Epithelial cell of proximal tubule (primary cell): Measurements from ENCODE around the gene LHX1. TPM values are rescaled to one million over a fixed set of nuclear protein-coding genes. Genes with fewer than 3 reads are reported as not detected.

ENCODE experiments used
- DNase-seq: peaks from one replicate; pipeline ENCODE4 v3.0.0-alpha.2; 2011; ENCODE audit warnings: low read depth
- H3K4me3 ChIP-seq: 2 replicates; pipeline ENCODE4 v1.5.1; 2011; ENCODE audit warnings: low read depth, mild to moderate bottlenecking, low read length
- CTCF ChIP-seq: conservative IDR thresholded peaks from 2 replicates; pipeline ENCODE4 v1.5.1; 2012; ENCODE audit warnings: low read depth, mild to moderate bottlenecking, low read length
- total RNA-seq: library from RNA; depleted of rRNA; stranded (reverse); fragments of >200 nt; gene quantifications from 2 replicates; pipeline ENCODE4 v1.2.3, GENCODE V29; 2015

Gene LHX1
- total RNA-seq, 1 donor from 2014 or later = 43.1 TPM

DNA sequence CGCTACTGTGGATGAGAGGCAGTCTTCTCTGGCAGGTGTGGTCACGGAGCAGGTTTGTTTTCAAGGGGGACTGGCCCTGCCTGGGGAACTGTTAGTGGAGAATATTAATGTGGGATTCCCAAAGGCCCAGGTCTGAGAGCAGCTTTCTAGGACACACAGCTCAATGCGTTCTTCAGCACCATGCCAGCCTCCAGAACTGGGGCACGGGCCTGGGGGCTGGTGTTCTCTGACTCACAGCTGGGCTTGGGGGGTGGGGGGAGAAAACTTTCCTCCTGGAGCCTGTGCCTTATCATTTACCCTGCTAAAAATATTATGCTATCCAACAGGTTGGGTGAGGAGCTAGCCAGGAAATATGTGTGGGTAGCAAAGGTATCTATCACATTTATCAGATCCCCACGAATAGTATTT is 13.5 kb upstream of the LHX1 start:
- TF ChIP-seq CTCF = no peak
- DNase-seq = no peak
- no peak overlapping the region for H3K4me3 ChIP-seq

DNA sequence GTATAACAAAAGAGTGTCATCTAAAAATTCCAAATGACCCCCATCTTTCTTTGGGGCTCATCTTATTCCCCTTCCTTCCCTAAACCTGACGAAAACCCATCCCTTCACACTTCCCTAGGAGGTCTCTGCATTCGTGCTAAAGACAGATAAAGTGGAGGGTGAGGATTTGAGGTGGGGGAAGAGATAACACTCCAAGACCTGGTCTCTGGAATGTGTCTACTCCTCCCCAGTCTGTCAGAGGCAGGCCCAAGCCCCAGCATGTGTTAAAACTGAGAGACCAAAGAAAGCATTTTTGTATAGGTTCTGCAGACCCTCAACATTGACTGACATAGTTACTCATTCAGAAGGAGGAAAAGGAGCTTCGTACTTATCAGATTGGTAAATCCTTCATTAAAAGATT is 11.0 kb upstream of the LHX1 start:
- TF ChIP-seq CTCF = no peak
- no peak overlapping the region for H3K4me3 ChIP-seq
- no peak for DNase-seq

DNA sequence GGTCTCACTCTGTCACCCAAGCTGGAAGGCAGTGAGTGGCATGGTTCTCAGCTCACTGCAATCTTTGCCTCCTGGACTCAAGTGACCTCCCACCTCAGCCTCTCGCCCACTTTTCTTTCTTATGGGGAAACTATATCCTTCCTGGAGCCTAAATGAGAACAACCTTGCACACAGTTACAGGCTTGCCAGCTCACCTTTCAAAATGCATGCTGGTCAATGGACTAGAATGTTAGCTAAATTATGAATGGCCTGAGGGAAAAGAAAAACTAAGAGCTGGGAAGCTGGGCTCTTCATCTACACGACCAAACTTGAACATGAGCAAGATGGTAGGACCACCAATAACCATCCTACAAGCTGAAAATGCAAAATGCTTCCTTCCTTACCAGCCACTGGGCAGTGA is 10.6 kb upstream of the LHX1 start:
- H3K4me3 ChIP-seq = no peak overlapping the region
- DNase-seq = no peak
- TF ChIP-seq CTCF = no peak

GRCh38 chr17:36928471-36929345 is 8.6 kb upstream of the LHX1 start:
- no peak for DNase-seq
- TF ChIP-seq CTCF = no peak
- H3K4me3 ChIP-seq = no peak overlapping the region

GRCh38 chr17:36929851-36930582 is 7.3 kb upstream of the LHX1 start:
- no peak overlapping the region for H3K4me3 ChIP-seq
- TF ChIP-seq CTCF = no peak
- no peak for DNase-seq

- no peak overlapping the region for H3K4me3 ChIP-seq
- no peak for TF ChIP-seq CTCF
- no peak for DNase-seq
Observed at GRCh38 chr17:36930583-36930900, 6.7 kb upstream of the LHX1 start.
